Measurements from ENCODE around the gene CREB3.
A peak's percentile ranks its signal among the peaks of the same experiment; 100 is the strongest.

CREB3 gene

DNA sequence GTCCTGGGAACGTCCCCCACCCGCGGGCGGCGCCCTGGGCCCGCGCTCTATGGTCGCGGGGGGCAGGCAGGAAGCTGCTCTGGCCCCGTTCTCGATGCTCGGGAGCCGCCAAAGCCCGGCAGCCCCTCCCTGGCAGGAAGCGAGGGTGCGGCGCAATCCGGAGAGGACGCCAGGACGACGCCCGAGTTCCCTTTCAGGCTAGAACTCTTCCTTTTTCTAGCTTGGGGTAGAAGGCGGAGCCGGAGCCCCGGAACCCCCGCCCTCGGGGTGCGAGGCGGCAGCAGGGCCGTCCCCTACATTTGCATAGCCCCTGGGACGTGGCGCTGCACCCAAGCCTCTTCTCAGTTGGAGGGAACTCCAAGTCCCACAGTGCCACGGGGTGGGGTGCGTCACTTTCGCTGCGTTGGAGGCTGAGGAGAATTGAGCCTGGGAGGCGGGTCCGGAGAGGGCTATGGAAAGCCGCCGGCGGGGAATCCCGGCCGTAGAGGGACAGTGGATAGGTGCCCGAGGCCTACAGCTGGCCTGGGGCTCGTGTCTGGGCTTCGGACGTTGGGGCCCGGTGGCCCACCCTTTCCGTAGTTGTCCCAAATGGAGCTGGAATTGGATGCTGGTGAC is at the start of gene CREB3, which contains the start of gene TLN1:
CREB3 (plus strand) TSS at position 482 of the 615 bp plus-strand sequence; CDS start at position 589, 107 bp downstream.
TLN1 (minus strand) TSS at position 11 of the 615 bp plus-strand sequence. CDS start 6,501 bp downstream, outside the sequence.
- H3K36me3 ChIP-seq = peaks cover 25 to 29% (median 28%) of the 10 kb centered on the region in 3 donors
- no peaks in the 10 kb centered on the region for H3K9me3 ChIP-seq
- peaks cover 0 to 68% (median 50%) of the 10 kb centered on the region in 4 donors for H3K4me1 ChIP-seq
- DNase-seq = peak; percentile 99 to 100
- peak within 1 kb of the TSS; percentile 65 to 93 for H3K4me3 ChIP-seq
- intact Hi-C loops (cut with DNase I; ENCODE audit: low total_unique reads) = loop anchor here (1.0 kb wide), 1 partner anchor 73 kb away; no protein-coding TSS in a partner anchor
- H3K27me3 ChIP-seq = no peaks in the 10 kb centered on the region
- peak within 1 kb of the TSS; percentile 92 to 99 for H3K27ac ChIP-seq
- TF ChIP-seq CTCF (IDR thresholded peaks at IDR 0.05) = no peak

DNA sequence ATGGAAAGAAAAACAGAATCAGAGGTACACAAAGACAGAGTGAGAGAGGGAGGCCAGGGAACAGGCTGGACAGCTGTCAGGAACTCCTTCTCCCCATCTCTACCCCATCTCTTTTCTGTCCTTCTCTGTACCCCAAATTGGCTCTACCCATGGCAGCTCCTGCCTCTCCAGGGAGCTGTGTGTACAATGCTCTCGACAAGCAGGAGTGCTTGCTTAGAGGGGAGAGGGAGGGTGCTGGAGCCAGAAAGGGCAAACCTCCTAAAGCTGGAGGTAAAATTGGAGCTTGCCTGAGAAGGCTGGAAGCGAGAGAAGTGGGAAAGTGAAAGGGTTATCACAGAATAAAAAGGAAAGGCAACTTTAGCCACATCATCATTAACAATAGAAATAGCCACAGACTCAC is 49.1 kb upstream of the CREB3 start:
- peaks cover 0 to 58% (median 28%) of the 10 kb centered on the region in 4 donors for H3K4me1 ChIP-seq
- intact Hi-C loops (cut with DNase I; ENCODE audit: low total_unique reads) = no loop called here
- peak overlapping the region; percentile 93 to 94 for H3K4me3 ChIP-seq
- DNase-seq = peak in 1 of 2 donors; percentile 14
- TF ChIP-seq CTCF (IDR thresholded peaks at IDR 0.05) = no peak
- H3K27ac ChIP-seq = peak overlapping the region; percentile 96 to 97
- H3K27me3 ChIP-seq = no peaks in the 10 kb centered on the region
- H3K36me3 ChIP-seq = peaks cover 67 to 70% (median 67%) of the 10 kb centered on the region in 3 donors
- no peaks in the 10 kb centered on the region for H3K9me3 ChIP-seq

DNA sequence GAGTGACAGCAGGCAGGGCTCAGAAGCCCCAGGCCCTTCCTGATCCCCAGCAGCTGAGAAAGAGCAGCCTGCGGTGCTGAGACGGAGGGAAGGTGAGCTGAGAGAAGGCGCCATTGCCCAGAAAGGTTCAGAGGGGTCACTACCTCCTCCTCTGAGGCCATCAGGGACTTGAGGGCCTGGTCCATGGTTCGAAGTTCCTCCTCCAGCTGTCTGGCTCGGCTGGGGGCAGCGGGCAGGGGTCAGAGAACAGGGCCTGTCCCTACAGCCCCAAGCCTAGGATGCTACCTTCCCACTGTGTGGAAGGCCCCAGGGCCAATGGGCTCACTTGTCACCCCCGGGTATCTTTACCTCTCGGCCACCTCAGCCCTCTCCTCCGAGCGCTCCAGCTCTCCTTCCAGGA is 47.5 kb upstream of the CREB3 start:
- intact Hi-C loops (cut with DNase I; ENCODE audit: low total_unique reads) = no loop called here

GRCh38 chr9:35685506-35685905 is 47.0 kb upstream of the CREB3 start:
- Histone ChIP-seq H3K27me3 (no peaks in the 10 kb centered on the region), H3K4me3 (peak overlapping the region; percentile 93 to 94), H3K36me3 (peaks cover 72 to 80% (median 78%) of the 10 kb centered on the region in 3 donors), H3K9me3 (no peaks in the 10 kb centered on the region), H3K27ac (peak overlapping the region; percentile 96 to 97), H3K4me1 (peaks cover 0 to 48% (median 28%) of the 10 kb centered on the region in 4 donors)
- DNase-seq = no peak
- intact Hi-C loops (cut with DNase I; ENCODE audit: low total_unique reads) = no loop called here
- no peak for TF ChIP-seq CTCF (IDR thresholded peaks at IDR 0.05)

More for the DNA sequence above, 47.5 kb upstream of the CREB3 start:
- Histone ChIP-seq H3K36me3 (peaks cover 72 to 80% (median 78%) of the 10 kb centered on the region in 3 donors), H3K27me3 (no peaks in the 10 kb centered on the region), H3K4me1 (peaks cover 0 to 48% (median 28%) of the 10 kb centered on the region in 4 donors), H3K9me3 (no peaks in the 10 kb centered on the region), H3K27ac (peak overlapping the region; percentile 96 to 97), H3K4me3 (peak overlapping the region; percentile 93 to 94)
- DNase-seq = no peak
- TF ChIP-seq CTCF (IDR thresholded peaks at IDR 0.05) = no peak

- H3K36me3 ChIP-seq = peaks cover 72 to 78% (median 78%) of the 10 kb centered on the region in 3 donors
- H3K4me1 ChIP-seq = peaks cover 0 to 52% (median 27%) of the 10 kb centered on the region in 4 donors
- H3K27me3 ChIP-seq = no peaks in the 10 kb centered on the region
- H3K27ac ChIP-seq = peak overlapping the region; percentile 96 to 97
- no peaks in the 10 kb centered on the region for H3K9me3 ChIP-seq
- TF ChIP-seq CTCF (IDR thresholded peaks at IDR 0.05) = no peak
- intact Hi-C loops (cut with DNase I; ENCODE audit: low total_unique reads) = no loop called here
- DNase-seq = no peak
- H3K4me3 ChIP-seq = peak overlapping the region; percentile 93 to 94
Measured at GRCh38 chr9:35686222-35687203, 46.0 kb upstream of the CREB3 start.

Data from tibial artery (tissue), 4 donors.